DND-41 (cell line): ENCODE results near the gene TRIAP1.

Experiments used
- EZH2 ChIP-seq: IDR thresholded peaks from 3 replicates; pipeline ENCODE4 v1.6.1; 2012; ENCODE audit warnings: borderline replicate concordance, low read depth, mild to moderate bottlenecking, moderate library complexity, low read length, inconsistent platforms; ENCODE audit not compliant: severe bottlenecking
- TF ChIP-seq, protein P1 (sequence below): IDR thresholded peaks from 2 replicates; pipeline ENCODE4 v1.5.1; 2012; ENCODE audit warnings: borderline replicate concordance, low read length, moderate library complexity, mild to moderate bottlenecking; ENCODE audit not compliant: poor library complexity, severe bottlenecking; ENCODE audit errors: extremely low read depth

DNA sequence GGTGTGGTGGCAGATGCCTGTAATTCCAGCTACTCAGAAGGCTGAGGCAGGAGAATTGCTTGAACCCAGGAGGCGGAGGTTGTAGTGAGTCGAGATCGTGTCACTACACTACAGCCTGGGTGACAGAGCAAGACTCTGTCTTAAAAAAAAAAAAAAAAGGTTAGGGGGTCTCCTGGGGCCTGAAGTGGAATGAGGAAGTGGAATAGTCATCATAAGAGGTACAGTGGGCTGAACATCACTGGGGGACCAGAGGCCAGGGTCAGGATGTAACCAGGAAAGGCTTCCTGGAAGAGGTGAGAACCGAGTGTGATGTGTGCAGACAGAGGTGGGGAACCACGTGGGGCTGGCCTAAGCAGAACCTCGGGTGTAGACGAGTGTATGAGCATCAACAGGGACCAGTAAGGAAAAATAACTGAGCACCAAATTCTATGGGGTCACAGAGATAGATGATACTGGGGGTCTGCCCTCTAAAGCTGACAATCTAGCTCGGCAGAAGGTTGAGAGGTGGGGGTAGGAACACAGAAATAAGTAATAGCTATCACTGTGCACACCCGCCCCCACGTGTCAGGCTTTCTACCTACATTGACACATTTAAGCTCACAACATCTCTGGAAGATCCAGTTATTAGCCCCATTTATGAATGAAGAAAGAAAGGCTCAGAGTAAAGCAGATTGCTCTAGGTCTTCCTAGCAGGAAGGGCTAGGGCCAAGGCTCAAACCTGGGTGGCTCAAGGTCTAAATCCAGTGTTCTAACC is 13.2 kb downstream of the TRIAP1 start:
- TF ChIP-seq, protein P1, sequence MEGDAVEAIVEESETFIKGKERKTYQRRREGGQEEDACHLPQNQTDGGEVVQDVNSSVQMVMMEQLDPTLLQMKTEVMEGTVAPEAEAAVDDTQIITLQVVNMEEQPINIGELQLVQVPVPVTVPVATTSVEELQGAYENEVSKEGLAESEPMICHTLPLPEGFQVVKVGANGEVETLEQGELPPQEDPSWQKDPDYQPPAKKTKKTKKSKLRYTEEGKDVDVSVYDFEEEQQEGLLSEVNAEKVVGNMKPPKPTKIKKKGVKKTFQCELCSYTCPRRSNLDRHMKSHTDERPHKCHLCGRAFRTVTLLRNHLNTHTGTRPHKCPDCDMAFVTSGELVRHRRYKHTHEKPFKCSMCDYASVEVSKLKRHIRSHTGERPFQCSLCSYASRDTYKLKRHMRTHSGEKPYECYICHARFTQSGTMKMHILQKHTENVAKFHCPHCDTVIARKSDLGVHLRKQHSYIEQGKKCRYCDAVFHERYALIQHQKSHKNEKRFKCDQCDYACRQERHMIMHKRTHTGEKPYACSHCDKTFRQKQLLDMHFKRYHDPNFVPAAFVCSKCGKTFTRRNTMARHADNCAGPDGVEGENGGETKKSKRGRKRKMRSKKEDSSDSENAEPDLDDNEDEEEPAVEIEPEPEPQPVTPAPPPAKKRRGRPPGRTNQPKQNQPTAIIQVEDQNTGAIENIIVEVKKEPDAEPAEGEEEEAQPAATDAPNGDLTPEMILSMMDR: no peak
- no peak for TF ChIP-seq EZH2
